KMS-11 (cell line): ENCODE results near the gene PTMA.

Source experiments
- H2AFZ ChIP-seq: fragments of 200-600 bp; sonication (generic); 2 replicates; pipeline ENCODE4 v1.6.1; 2016; ENCODE audit warnings: antibody characterized with exemption, mixed run types, low read depth
- H3K27ac ChIP-seq: fragments of 200-600 bp; sonication (generic); 2 replicates; pipeline ENCODE4 v1.6.1; 2016; ENCODE audit warnings: mild to moderate bottlenecking, mixed run types
- H3K27me3 ChIP-seq: fragments of 200-600 bp; sonication (generic); 2 replicates; pipeline ENCODE4 v1.6.1; 2017; ENCODE audit warnings: mild to moderate bottlenecking, low read depth, mixed run types, moderate library complexity; ENCODE audit not compliant: insufficient read depth
- H3K36me3 ChIP-seq: fragments of 200-600 bp; sonication (generic); 2 replicates; pipeline ENCODE4 v1.6.1; 2017; ENCODE audit warnings: mild to moderate bottlenecking, mixed run types; ENCODE audit not compliant: insufficient read depth
- H3K4me1 ChIP-seq: fragments of 200-600 bp; sonication (generic); 2 replicates; pipeline ENCODE4 v1.6.1; 2016; ENCODE audit warnings: mild to moderate bottlenecking, low read depth, mixed run types; ENCODE audit not compliant: poor library complexity, severe bottlenecking
- H3K4me2 ChIP-seq: fragments of 200-600 bp; sonication (generic); 2 replicates; pipeline ENCODE4 v1.7.0; 2016; ENCODE audit warnings: mild to moderate bottlenecking, mixed run types
- H3K4me3 ChIP-seq: fragments of 200-600 bp; sonication (generic); IDR thresholded peaks from 2 replicates; pipeline ENCODE4 v1.6.1; 2017; ENCODE audit warnings: low read depth, low read length, mixed read lengths; ENCODE audit not compliant: insufficient read depth
- H3K79me2 ChIP-seq: fragments of 200-600 bp; sonication (generic); 2 replicates; pipeline ENCODE4 v1.6.1; 2016; ENCODE audit warnings: low read depth, mixed run types; ENCODE audit not compliant: insufficient read depth
- H3K9ac ChIP-seq: fragments of 200-600 bp; sonication (generic); 2 replicates; pipeline ENCODE4 v1.6.1; 2016; ENCODE audit warnings: mild to moderate bottlenecking, mixed run types
- H4K20me1 ChIP-seq: fragments of 200-600 bp; sonication (generic); 2 replicates; pipeline ENCODE4 v1.6.1; 2016; ENCODE audit warnings: mild to moderate bottlenecking, mixed run types; ENCODE audit not compliant: insufficient read depth
- CTCF ChIP-seq: fragments of 200-600 bp; sonication (generic); conservative IDR thresholded peaks from 2 replicates; pipeline ENCODE4 v1.6.1; 2017; ENCODE audit warnings: low read depth, mild to moderate bottlenecking, antibody characterized with exemption, low read length, moderate library complexity, mixed read lengths

Gene PTMA

GRCh38 chr2:231716666-231717280 is 8.4 kb downstream of the PTMA start:
- Histone ChIP-seq H4K20me1 (peaks cover 7% of the 10 kb centered on the region), H2AFZ (no peak overlapping the region), H3K4me3 (no peak overlapping the region), H3K27me3 (no peaks in the 10 kb centered on the region), H3K4me2 (no peak overlapping the region), H3K79me2 (peaks cover 8% of the 10 kb centered on the region), H3K9ac (no peak overlapping the region), H3K27ac (no peak overlapping the region), H3K36me3 (peaks cover 8% of the 10 kb centered on the region; the same call in 1 of the 2 replicates), H3K4me1 (peaks cover 24% of the 10 kb centered on the region)
- TF ChIP-seq CTCF: no peak

DNA sequence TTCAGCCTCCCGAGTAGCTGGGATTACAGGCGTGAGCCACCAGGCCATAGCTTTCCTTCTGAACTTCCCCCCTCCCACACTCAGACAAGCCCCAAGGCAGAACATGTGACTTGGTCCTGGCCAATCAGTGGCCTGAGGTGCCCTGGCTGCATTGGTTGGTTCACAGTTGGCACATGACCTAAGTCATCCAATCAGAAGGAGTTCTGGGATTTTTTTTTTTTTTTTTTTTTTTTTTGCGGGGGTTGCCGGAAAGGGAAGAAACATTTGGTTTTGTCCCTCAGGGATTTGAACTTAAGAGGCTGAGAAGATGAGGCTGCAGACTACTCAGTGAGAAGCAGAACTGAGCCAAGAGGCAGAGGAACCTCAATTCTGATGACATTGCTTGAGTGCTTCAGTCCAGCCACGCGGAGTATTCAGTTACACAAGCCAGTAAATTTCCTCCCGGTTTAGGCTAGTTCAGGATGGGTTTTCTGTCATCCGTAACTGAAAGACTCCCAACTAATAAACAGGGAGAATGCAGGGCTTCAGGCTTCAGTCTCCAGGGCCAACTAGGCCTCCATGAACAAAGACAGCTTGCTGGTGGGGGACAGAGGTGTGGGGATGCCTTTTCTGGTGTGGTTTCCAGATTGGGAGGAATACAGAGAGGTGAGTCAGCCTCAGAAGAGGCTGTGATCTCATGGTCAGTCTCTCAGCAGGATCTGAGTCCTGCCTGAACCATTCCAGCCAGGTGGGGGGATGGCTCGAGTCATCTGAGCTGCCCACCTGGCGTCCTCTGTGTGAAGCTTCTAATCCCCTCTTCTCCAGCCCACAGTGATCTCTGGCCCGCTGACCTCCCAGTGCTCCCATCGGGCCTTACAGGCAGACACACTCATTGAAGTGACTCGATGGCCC is 9.2 kb downstream of the PTMA start:
- H3K9ac ChIP-seq: no peak overlapping the region

DNA sequence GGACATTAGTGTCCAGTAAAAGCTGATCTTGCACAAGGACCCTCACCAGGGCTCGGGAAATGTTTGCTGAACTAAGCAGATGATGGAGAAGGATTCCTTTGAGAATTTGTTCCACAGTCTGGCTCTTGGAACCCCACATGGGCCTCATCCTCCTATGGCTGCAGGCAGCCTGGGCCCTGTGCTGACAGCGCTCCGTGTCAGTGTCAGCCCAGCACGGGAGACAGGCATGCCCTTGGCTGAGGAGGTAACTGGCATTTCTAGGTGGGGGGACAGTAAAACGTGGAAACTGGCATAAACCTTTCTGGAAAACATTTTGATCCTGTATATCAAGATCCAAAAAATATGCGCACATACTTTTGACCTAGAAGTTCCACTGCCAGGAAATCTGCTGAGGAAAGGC is 10.5 kb downstream of the PTMA start:
- H3K9ac ChIP-seq: no peak overlapping the region
- H3K27me3 ChIP-seq: no peaks in the 10 kb centered on the region
- H3K4me3 ChIP-seq: no peak overlapping the region
- no peak overlapping the region for H3K4me2 ChIP-seq
- H2AFZ ChIP-seq: no peak overlapping the region
- no peaks in the 10 kb centered on the region for H4K20me1 ChIP-seq
- no peaks in the 10 kb centered on the region for H3K36me3 ChIP-seq
- H3K27ac ChIP-seq: no peak overlapping the region
- H3K4me1 ChIP-seq: peaks cover 5% of the 10 kb centered on the region
- no peaks in the 10 kb centered on the region for H3K79me2 ChIP-seq
- TF ChIP-seq CTCF: no peak

More for the DNA sequence above, 9.2 kb downstream of the PTMA start:
- Histone ChIP-seq H3K4me1 (peaks cover 16% of the 10 kb centered on the region), H4K20me1 (no peaks in the 10 kb centered on the region; the same call in 1 of the 2 replicates), H3K36me3 (0 out of 2 replicates have a peak, but pooled peaks cover 4% of the 10 kb centered on the region), H2AFZ (no peak overlapping the region), H3K27ac (no peak overlapping the region), H3K4me3 (no peak overlapping the region), H3K79me2 (peaks cover under 1% of the 10 kb centered on the region; the same call in 1 of the 2 replicates), H3K4me2 (no peak overlapping the region), H3K27me3 (no peaks in the 10 kb centered on the region)
- TF ChIP-seq CTCF: no peak

DNA sequence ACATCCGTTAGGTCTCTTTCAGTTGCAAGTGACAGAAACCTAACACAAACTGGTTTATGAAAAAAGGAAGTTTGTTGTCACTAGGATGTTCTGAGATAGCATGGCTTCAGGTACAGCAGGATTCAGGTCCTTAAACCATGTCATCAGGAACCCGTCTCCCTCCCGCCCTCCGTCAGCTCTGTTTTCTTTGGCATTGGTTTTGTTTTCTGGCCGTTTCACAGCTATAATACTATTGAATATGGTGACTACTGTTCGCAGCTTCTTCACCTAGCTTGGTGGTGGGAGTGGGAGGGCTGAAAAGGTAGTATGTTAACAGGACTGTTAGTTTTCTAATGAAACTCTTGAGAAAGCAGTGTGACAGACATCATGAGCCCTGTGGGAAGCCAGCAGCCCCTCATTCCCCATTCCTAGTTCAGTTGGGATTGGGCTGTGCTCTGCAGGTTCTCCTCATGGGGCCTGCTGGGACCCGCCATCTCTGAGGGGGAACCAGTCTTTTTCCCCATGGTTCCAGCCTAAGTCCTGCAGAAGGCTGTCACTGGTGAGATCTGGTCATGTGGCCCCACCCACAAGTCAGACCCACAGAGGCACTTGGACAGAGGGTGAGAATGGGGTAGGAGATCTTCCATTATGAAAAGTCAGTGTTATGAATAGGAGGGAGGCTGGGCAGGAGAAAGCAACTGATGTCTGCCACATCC is 12.1 kb downstream of the PTMA start:
- H3K4me2 ChIP-seq: no peak overlapping the region

More for the DNA sequence above, 12.1 kb downstream of the PTMA start:
- no peak overlapping the region for H3K9ac ChIP-seq
- H3K4me1 ChIP-seq: no peaks in the 10 kb centered on the region
- H3K4me3 ChIP-seq: no peak overlapping the region
- no peak overlapping the region for H2AFZ ChIP-seq
- H3K27me3 ChIP-seq: no peaks in the 10 kb centered on the region
- no peak overlapping the region for H3K27ac ChIP-seq
- no peaks in the 10 kb centered on the region for H3K79me2 ChIP-seq
- H4K20me1 ChIP-seq: no peaks in the 10 kb centered on the region
- TF ChIP-seq CTCF: no peak
- no peaks in the 10 kb centered on the region for H3K36me3 ChIP-seq
